Medulla oblongata (tissue), 1 donor: Measurements from ENCODE around the gene MMAA.
"Not testable (repeated sequence)": the region's sequence is repeated elsewhere in the genome, so short reads cannot be mapped to it uniquely, and the experiment has no call there.

Experiments
- DNase-seq: peaks from one replicate; pipeline ENCODE4 v3.0.0-alpha.2; 2015; ENCODE audit errors: extremely low spot score

The MMAA gene

DNA sequence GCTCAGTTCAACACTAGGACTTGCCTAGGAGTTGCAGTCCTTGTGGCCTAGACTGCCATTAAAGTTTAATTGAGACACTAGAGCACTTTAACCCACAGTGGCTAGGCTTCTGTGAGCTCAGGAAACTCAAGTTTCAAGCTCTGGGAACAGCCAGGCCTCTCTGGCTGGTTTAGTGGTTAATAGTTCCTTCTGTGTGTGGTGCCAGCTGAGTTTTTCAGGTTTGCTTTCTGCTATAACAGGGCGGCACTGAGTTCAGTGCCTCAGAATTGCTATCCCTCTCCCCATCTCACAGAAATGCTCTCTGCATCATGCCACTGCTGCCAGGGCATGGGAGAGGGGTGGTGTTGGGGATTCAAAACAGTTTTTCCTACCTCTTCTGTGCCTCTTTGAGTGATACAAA, 15.9 kb downstream of the MMAA start:
- DNase-seq, result no peak

DNA sequence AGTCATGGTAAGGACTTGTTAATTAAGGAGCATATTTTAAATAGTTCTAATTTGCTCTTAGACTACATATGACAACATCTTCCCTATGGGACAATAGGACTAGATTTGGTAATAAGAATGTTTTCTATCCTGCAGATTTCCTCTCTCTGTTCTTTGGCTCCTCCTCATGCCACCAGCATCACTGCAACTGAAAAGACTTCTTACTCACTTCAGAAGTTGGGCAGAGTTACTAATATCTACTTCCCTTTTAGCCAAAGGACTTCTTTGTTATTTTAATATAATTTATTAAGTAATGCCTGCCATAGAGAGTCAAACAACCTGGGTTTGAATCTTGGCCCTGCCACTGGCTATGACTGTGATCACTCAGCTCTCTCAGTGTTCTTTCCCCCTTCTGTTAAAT, 16.4 kb downstream of the MMAA start:
- no peak for DNase-seq

GRCh38 chr4:145639186-145639698, 20.1 kb downstream of the MMAA start:
- DNase-seq, result no peak

DNA sequence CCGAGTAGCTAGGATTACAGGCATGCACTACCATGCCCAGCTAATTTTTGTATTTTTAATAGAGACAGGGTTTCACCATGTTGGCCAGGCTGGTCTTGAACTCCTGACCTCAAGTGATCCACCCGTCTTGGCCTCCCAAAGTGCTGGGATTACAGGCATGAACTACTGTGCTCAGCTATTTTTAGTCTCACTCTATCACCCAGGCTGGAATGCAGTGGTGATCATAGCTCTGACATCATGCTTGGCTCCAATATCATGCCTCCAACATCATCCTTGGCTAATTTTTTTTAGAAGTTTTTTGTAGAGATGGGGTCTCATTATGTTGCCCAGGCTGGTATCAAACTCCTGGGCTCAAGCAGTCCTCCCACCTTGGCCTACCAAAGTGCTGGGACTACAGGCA, 21.1 kb downstream of the MMAA start:
- DNase-seq, result not testable (repeated sequence)

DNA sequence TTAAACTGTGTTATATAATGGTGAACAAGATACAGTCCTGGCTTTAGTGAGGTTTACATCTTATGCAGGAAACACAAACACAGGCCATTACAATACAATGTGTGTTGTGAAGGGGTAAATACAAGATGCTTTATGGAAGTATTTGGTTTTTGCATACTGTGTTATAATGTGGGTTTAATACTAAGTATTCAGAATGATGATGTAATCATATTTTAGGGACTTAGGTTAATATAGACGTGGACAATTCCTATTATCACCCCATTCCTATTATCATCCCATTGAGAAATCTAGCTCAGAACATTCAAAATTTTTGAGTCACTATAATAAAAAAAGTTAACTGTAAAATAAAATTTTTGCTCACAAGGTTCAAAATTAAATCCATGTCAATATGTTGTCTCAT, 24.1 kb downstream of the MMAA start:
- DNase-seq, result no peak

DNA sequence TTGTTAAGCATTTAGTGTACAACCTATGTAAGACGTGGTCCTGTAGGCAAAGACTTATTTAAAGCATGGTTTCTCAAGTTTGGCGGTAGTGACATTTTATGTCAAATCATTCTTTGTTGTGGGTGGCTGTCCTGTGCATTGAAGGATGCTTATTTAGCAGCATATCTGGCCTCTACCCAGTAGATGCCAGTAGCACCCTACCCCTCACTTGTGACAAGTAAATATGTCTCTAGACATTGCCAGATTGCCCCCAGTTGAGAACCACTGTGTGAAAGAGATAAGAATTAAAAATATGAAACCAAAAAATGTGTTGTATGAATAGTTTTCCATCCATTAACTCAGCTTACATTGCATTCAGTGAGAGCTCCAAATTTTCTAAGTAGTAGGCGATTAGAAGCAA, 25.5 kb downstream of the MMAA start:
- DNase-seq, result no peak

DNA sequence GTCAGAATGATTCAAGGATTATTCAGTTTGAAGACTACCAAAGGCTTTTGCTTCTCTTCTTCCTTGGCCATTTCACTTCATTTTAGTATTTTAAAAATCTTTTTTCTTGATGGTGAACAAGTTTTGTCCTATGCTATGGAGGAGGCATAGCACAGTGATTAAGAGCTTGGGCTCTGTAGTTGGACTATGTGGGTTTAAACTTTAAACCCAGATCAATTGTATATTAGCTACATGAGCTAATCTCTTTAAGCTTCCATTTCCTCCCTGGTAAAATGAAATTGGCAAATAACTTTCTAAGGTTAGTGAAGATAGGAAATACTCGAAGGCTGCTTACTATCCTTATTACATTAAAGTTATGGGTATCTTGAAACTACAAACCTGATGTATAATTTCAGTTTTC, 37.0 kb downstream of the MMAA start:
- no peak for DNase-seq

GRCh38 chr4:145660064-145660463, 40.9 kb downstream of the MMAA start:
- no peak for DNase-seq

GRCh38 chr4:145663194-145663593, 44.0 kb downstream of the MMAA start:
- DNase-seq, result no peak

GRCh38 chr4:145665773-145666172, 46.6 kb downstream of the MMAA start:
- no peak for DNase-seq

DNA sequence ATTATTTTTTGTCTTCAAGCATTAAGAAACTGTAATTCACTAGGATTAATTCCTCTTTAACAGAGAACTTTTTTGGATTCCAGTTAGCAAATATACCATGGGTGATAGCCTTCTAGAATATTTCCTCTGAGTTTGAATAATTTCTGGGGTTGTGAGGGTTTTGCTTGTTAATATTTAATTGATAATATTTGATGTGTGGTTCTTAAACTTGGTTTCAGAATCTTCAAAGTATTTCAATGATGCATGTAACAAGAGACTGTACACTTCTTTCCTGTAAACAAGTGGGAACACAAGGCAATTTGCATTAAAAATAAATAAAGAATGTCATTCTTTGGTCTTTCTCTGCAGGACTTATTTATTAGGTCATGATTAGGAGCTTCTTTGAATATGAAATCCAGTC, 51.2 kb downstream of the MMAA start:
- DNase-seq, result no peak

DNA sequence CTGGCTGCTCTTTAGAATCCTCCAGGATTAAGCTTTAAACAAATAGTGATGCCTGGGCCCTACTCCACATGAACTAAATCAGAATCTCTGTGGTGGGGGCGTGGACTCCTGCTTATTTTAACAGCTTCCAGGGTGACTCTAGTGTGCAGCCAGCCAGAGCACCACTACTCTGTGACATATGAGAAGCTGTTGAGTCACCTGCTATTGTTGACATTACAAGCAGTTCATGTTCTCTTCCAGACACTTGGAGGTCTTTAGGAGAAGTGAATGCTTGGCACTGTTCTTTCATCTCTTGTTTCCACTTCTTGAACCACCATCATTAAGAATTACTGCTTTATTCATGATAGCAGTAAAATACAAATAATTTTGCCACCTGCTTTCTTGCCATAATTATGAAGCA, 60.3 kb downstream of the MMAA start:
- no peak for DNase-seq

GRCh38 chr4:145679991-145680455, 60.8 kb downstream of the MMAA start, which contains the start of gene C4orf51:
Gene C4orf51 (plus strand): TSS chr4:145680146. CDS start chr4:145680204, 58 bp downstream.
- DNase-seq, result no peak

DNA sequence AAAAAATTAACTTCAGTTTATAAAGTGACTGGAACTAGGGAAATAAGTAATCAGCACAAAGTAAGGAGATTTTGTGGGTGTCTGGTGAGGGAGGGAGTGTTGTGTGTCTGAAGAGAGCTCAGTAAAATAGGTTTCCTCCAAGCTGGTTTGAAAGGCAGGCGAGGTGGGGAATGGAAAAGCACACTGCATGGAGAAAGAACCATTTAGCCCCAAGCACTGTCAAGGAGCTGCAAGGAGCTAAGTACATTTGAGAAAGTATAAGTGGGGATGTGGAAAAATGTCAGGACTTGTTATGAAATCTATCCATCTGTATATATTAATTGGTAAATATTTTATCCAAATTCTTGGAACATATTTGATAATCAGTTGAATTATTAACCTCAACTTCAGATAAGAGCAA, 61.7 kb downstream of the MMAA start:
- DNase-seq, result no peak

GRCh38 chr4:145681518-145681917, 62.3 kb downstream of the MMAA start:
- no peak for DNase-seq

DNA sequence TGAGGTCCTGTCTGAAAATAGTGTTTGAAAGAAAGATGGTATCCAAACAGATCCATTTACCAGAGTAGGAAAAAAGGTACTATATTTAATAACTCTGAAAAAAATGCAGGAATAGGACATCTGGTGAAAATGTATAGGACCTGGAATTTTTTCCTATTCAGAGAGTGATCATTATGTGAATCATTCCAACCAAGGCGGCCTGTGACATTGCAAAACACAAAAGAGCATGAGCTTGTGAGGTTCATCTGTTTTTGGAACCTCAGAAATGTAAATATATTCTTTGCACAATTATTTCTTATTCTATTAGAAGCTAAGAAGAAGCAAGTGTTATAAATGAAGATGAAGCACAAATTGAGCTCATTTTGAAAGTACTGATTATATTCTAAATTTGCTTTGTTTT, 62.8 kb downstream of the MMAA start:
- no peak for DNase-seq

GRCh38 chr4:145686991-145687390, 67.8 kb downstream of the MMAA start:
- no peak for DNase-seq

DNA sequence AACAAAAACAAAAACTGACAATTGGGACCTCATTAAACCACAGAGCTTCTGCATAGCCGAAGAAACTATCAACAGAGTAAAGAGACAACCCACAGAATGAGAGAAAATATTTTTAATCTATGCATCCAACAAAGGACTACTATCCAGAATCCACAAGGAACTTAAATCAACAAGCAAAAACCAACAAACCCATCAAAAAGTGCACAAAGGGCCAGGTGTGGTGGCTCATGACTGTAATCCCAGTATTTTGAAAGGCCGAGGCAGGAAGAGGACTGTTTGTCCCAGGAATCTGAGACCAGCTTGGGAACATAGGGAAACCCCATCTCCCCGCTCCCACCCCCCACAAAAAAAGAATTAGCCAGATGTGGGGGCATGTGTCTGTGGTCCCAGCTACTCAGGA, 71.4 kb downstream of the MMAA start:
- no peak for DNase-seq

- not testable (repeated sequence) for DNase-seq
Observed at GRCh38 chr4:145691416-145691815, 72.2 kb downstream of the MMAA start.

DNA sequence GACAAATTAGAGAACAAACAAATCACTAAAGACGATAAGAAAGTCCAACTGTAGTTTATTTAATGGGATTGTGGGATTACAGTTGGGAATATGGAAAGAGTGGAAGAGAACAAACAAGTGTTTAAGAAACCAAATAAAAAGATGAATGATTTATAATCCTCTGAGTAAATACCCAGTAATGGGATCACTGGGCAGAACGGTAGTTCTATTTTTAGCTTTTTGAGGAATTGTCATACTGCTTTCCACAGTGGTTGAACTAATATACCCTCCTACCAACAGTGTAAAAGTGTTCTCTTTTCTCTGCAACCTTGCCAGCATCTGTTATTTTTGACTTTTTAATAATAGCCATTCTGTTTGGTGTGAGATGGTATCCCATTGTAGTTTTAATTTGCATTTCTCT, 75.7 kb downstream of the MMAA start:
- no peak for DNase-seq

GRCh38 chr4:145697332-145697731, 78.1 kb downstream of the MMAA start:
- DNase-seq, result no peak

DNA sequence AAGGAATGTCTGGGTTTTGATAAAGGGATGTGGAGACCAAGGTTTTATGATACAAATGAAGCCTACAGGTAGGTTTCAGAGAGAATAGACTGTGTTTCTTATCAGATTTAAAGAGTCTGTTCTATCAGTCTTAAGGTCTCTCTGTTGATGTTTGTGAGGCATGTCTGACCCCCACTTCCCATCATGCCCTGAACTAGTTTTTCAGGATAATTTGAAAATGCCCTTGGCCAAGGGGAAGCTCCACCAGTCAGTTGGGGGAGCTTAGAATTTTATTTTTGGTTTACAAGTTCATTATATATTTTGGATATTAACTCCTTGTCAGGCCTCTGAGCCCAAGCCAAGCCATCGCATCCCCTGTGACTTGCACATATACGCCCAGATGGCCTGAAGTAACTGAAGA, 79.3 kb downstream of the MMAA start:
- DNase-seq, result no peak

GRCh38 chr4:145703850-145704497, 84.8 kb downstream of the MMAA start:
- DNase-seq, result no peak

- DNase-seq, result no peak
Observed at GRCh38 chr4:145709336-145709735, 90.2 kb downstream of the MMAA start.
